Thoracic aorta (tissue), 2 donors: ENCODE data around the gene SLC7A9. TPM values are rescaled to one million over a fixed set of nuclear protein-coding genes. Genes with fewer than 3 reads are reported as not detected.
"Not testable (repeated sequence)": the region's sequence is repeated elsewhere in the genome, so short reads cannot be mapped to it uniquely, and the experiment has no call there.

Source experiments
- ATAC-seq: fragments of 150-250 bp; one replicate; pipeline ENCODE4 v1.8.0; 2017; ENCODE audit warnings: low read depth; ENCODE audit not compliant: insufficient number of reproducible peaks, low FRiP score
- DNase-seq: peaks from one replicate; pipeline ENCODE4 v3.0.0-alpha.2; 2020; ENCODE audit warnings: low spot score
- H3K27ac ChIP-seq, 2 donors: fragments of 200-600 bp; sonication (generic); 1 replicate in 1 of 2; 2 replicates in 1 of 2; pipeline ENCODE4 v1.5.1; 2016; ENCODE audit warnings: mild to moderate bottlenecking in 2 of 2, moderate library complexity in 2 of 2
- H3K27me3 ChIP-seq: fragments of 200-600 bp; sonication (generic); replicated peaks from 2 replicates; pipeline ENCODE4 v1.6.0; 2016; ENCODE audit warnings: mild to moderate bottlenecking; ENCODE audit not compliant: insufficient read depth
- H3K36me3 ChIP-seq: fragments of 200-600 bp; sonication (generic); one replicate; pipeline ENCODE4 v1.5.1; 2016
- H3K4me1 ChIP-seq, 2 donors: fragments of 200-600 bp; sonication (generic); 1 replicate in 1 of 2; 2 replicates in 1 of 2; pipeline versions ENCODE4 v1.5.1 to v1.6.0; 2016; ENCODE audit warnings: low read depth in 2 of 2, mild to moderate bottlenecking in 1 of 2; ENCODE audit not compliant: control insufficient read depth in 1 of 2
- H3K4me3 ChIP-seq: fragments of 200-600 bp; sonication (generic); 2 replicates; pipeline ENCODE4 v1.5.1; 2016; ENCODE audit warnings: mild to moderate bottlenecking
- H3K9me3 ChIP-seq: fragments of 200-600 bp; sonication (generic); 2 replicates; pipeline ENCODE4 v1.5.1; 2016
- CTCF ChIP-seq: fragments of 200-600 bp; sonication (generic); IDR thresholded peaks from one replicate; pipeline ENCODE4 v1.5.1; 2019; ENCODE audit warnings: antibody characterized with exemption
- total RNA-seq, 2 donors: library from RNA; depleted of rRNA; stranded (reverse); fragments of >200 nt; gene quantifications; one replicate each; pipeline versions ENCODE4 v1.1.0 to v1.2.3, GENCODE V29; 2016

SLC7A9 gene
- total RNA-seq, 2 donors from 2014 or later = 0.56 TPM; not detected in 1

- TF ChIP-seq CTCF = no peak
- no peaks in the 10 kb centered on the region for H3K4me1 ChIP-seq
- no peak overlapping the region for H3K27ac ChIP-seq
- DNase-seq (no peak), ATAC-seq (no peak)
- H3K9me3 ChIP-seq = peaks cover 19% of the 10 kb centered on the region
- no peaks in the 10 kb centered on the region for H3K27me3 ChIP-seq
- no peak overlapping the region for H3K4me3 ChIP-seq
- peaks cover 26% of the 10 kb centered on the region for H3K36me3 ChIP-seq
These were observed 21.3 kb upstream of the SLC7A9 start for GRCh38 chr19:32890841-32891240.

- TF ChIP-seq CTCF = no peak
- peaks cover 19% of the 10 kb centered on the region for H3K9me3 ChIP-seq
- no peak overlapping the region for H3K27ac ChIP-seq
- no peak overlapping the region for H3K4me3 ChIP-seq
- peaks cover 27% of the 10 kb centered on the region for H3K36me3 ChIP-seq
- ATAC-seq = no peak
- DNase-seq = no peak
- H3K27me3 ChIP-seq = no peaks in the 10 kb centered on the region
- H3K4me1 ChIP-seq = no peaks in the 10 kb centered on the region
These were observed 20.8 kb upstream of the SLC7A9 start for GRCh38 chr19:32890326-32890725.

GRCh38 chr19:32889137-32889934 lies 19.8 kb upstream of the SLC7A9 start:
- TF ChIP-seq CTCF = no peak
- peaks cover 28% of the 10 kb centered on the region for H3K36me3 ChIP-seq
- no peak overlapping the region for H3K27ac ChIP-seq
- no peak for ATAC-seq
- DNase-seq = no peak
- H3K9me3 ChIP-seq = peaks cover 19% of the 10 kb centered on the region
- no peak overlapping the region for H3K4me3 ChIP-seq
- no peaks in the 10 kb centered on the region for H3K27me3 ChIP-seq
- H3K4me1 ChIP-seq = no peaks in the 10 kb centered on the region

- no peaks in the 10 kb centered on the region for H3K4me1 ChIP-seq
- TF ChIP-seq CTCF = no peak
- peaks cover 21% of the 10 kb centered on the region for H3K36me3 ChIP-seq
- ATAC-seq (no peak), DNase-seq (no peak)
- H3K27ac ChIP-seq = no peak overlapping the region
- no peak overlapping the region for H3K4me3 ChIP-seq
- H3K9me3 ChIP-seq = peaks cover 12% of the 10 kb centered on the region
- H3K27me3 ChIP-seq = no peaks in the 10 kb centered on the region
These were observed 18.1 kb upstream of the SLC7A9 start for GRCh38 chr19:32887572-32888215.

GRCh38 chr19:32886241-32886640 lies 16.7 kb upstream of the SLC7A9 start:
- H3K4me3 ChIP-seq = no peak overlapping the region
- no peak overlapping the region for H3K27ac ChIP-seq
- no peak for ATAC-seq
- no peaks in the 10 kb centered on the region for H3K4me1 ChIP-seq
- H3K27me3 ChIP-seq = no peaks in the 10 kb centered on the region
- H3K36me3 ChIP-seq = peaks cover 21% of the 10 kb centered on the region
- DNase-seq = no peak
- H3K9me3 ChIP-seq = peaks cover 2% of the 10 kb centered on the region
- TF ChIP-seq CTCF = no peak

DNA sequence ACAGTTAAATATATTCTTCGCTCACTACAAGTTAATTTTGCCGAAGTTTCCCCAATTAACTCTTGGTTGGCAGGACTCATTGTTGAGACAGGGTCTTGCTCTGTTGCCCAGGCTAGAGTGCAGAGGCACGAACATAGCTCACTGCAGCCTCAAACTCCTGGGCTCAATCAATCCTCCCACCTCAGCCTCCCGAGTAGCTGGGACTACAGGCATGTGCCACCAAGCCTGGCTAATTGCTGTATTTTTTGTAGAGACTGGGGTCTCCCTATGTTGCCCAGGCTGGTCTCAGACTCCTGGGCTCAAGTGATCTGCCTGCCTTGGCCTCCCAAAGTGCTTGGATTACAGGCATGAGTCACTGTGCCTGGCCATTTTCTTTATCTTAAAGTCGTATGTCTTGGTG lies 15.7 kb upstream of the SLC7A9 start:
- not testable (repeated sequence) for H3K27me3 ChIP-seq, H3K4me3 ChIP-seq, H3K9me3 ChIP-seq, H3K4me1 ChIP-seq, DNase-seq, ATAC-seq, H3K27ac ChIP-seq
- H3K36me3 ChIP-seq = peaks cover 21% of the 10 kb centered on the region
